Suppressor macrophage treated with lipopolysaccharide for 1 hour (primary cell): ENCODE results near the gene ZFYVE1.
"Not testable (repeated sequence)": the region's sequence is repeated elsewhere in the genome, so short reads cannot be mapped to it uniquely, and the experiment has no call there.

ENCODE experiments used
- DNase-seq, 3 donors: peaks; one replicate each; pipeline ENCODE4 v3.0.0-alpha.2; 2020 to 2022

ZFYVE1 gene

GRCh38 chr14:73026845-73027542 is at the start of gene ZFYVE1:
TSS of gene ZFYVE1 (minus strand) at chr14:73027106. CDS start at chr14:73024508, 2,598 bp downstream.
- DNase-seq: peak; percentile 98 to 99 (median 99)

DNA sequence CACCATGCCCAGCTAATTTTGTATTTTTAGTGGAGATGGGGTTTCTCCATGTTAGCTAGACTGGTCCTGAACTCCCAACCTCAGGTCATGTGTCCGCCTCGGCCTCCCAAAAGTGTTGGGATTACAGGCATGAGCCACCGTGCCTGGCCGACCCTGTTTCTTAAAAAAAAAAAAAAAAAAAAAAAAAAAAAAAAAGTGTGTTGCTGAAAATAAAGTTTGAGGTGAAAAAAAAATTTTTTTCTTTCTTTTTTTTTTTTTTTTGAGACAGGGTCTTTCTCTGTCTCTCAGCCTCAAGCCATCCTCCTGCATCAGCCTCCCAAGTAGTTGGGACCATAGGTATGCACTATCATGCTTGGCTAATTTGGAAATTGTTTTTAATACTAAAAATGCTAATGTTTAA is 42.7 kb upstream of the ZFYVE1 start:
- no peak for DNase-seq

- DNase-seq: peak; percentile 66 to 70 (median 66)
These were observed 32.2 kb upstream of the ZFYVE1 start for GRCh38 chr14:73058922-73059673.

- DNase-seq: peak; percentile 98 to 99 (median 99)
These were observed 31.5 kb upstream of the ZFYVE1 start, which contains the start of gene RBM25 for GRCh38 chr14:73058224-73058921. TSS of gene RBM25 (plus strand) at chr14:73058534. CDS start at chr14:73071642, 13,108 bp downstream.

DNA sequence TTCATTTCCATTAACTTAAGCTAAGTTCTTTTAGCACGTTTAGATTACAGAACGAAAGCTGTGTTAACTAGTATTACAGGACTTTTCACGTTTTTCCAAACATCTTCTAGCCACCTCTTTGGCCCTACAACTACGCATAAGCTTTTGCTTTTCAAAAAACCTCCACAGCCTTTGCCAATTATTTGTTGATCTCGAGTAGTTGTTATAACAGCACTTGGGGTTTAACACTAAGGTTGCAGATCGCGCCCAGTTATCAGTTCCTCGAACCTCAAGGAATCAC is 31.0 kb upstream of the ZFYVE1 start:
- no peak for DNase-seq

GRCh38 chr14:73055251-73055650 is 28.3 kb upstream of the ZFYVE1 start:
- no peak for DNase-seq

- no peak for DNase-seq
These were observed 22.5 kb upstream of the ZFYVE1 start for GRCh38 chr14:73049428-73049827.

GRCh38 chr14:73047808-73048207 is 20.9 kb upstream of the ZFYVE1 start:
- DNase-seq: no peak

GRCh38 chr14:73036706-73037450 is 10.0 kb upstream of the ZFYVE1 start:
- DNase-seq: not testable (repeated sequence)

GRCh38 chr14:73027984-73028383 is 1.1 kb upstream of the ZFYVE1 start:
- no peak for DNase-seq

DNA sequence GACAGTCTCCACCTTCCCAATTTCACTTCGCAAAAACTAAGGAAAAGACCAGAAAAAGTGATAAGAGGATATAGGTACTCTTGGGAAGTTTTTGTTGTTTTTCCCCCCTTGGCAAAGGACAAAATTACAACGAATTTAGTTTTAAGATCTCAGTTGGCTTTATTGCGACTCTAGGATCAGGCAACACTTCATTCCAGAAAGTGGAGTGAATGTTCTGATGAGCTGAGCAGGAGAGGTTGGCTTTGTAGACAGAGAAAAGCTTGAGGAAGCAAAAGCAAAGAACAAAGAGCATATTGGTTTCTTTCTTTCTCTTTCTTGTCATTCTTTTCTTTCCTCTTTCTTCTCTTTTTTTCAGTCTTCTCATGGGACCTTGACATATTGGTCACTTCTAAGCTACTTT is 640 bp upstream of the ZFYVE1 start:
- DNase-seq: no peak

- DNase-seq: peak in 2 of 3 donors; percentile 8 to 26
These were observed 562 bp downstream of the ZFYVE1 start for GRCh38 chr14:73026243-73026844.

GRCh38 chr14:73025544-73025943 is 1.4 kb downstream of the ZFYVE1 start:
- DNase-seq: no peak

GRCh38 chr14:73022051-73022450 is 4.9 kb downstream of the ZFYVE1 start:
- no peak for DNase-seq

GRCh38 chr14:73016011-73016410 is 10.9 kb downstream of the ZFYVE1 start:
- DNase-seq: not testable (repeated sequence)

DNA sequence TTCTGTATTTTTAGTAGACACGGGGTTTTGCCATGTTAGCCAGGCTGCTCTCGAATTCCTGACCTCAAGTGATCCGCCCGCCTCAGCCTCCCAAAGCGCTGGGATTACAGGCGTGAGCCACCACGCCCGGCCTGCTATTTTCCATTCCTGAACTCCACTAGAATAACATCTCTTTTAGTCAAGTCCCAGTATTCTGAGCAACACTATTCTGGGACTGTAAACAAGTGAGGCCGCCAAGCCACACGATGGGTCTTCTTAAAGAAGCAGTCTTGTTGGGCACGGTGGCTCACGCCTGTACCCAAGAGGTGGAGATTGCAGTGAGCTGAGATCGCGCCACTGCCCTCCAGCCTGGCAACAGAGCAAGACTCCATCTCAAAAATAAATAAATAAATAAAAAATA is 11.4 kb downstream of the ZFYVE1 start:
- DNase-seq: not testable (repeated sequence)

GRCh38 chr14:73014105-73014504 is 12.8 kb downstream of the ZFYVE1 start:
- DNase-seq: no peak

- not testable (repeated sequence) for DNase-seq
These were observed 15.7 kb downstream of the ZFYVE1 start for GRCh38 chr14:73011189-73011588.

GRCh38 chr14:73008501-73008900 is 18.4 kb downstream of the ZFYVE1 start:
- DNase-seq: no peak

- DNase-seq: no peak
These were observed 19.1 kb downstream of the ZFYVE1 start for GRCh38 chr14:73007835-73008234.

DNA sequence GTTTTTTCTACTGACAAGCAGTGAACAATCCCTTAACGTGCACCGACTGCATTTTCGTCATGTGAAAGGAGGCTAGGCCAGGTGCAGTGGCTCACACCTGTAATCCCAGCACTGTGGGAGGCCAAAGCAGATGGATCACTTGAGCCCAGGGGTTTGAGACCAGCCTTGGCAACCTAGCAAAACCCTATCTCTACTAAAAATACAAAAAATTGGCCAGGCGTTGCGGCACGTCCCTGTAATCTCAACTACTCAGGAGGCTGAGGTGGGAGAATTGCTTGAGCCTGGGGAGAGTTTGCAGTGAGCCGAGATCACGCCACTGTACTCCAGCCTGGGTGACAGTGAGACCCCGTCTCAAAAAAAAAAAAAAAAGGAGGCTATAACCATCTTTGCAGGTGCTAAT is 22.3 kb downstream of the ZFYVE1 start:
- DNase-seq: not testable (repeated sequence)

DNA sequence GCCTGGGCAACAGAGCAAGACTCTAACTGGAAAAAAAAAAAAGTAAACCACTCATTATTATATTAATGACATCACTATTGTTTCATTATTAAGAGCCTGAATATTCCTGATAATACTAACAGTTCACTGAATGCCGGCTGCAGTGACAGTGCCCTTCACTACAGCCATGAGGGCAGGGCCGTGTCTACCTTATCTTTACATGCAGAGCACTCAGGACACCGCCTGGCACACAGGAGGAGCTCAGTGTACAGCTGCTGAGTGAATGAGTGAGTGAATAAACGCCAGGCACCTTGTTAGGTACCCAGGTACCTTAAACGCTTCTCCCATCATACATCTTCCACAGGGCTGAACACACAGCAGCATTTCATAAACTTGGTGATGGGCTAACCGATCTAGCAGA is 23.2 kb downstream of the ZFYVE1 start:
- no peak for DNase-seq

DNA sequence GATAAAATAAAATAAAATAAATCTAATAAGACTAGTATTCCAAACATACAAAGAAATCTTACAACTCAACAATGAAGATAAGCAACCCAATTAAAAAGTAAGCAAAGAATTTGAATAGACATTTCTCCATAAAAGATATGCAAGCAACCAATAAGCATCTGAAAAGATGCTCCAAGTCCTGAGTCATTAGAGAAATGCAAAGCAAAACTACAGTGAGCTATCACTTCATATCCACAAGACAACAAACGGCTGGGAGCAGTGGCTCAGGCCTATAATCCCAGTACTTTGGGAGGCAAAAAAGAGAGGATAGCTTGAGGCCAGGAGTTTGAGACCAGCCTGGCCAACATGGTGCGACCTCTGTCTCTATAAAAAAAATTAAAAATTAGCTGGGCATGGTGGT is 26.8 kb downstream of the ZFYVE1 start:
- DNase-seq: no peak
